Mesothelial cell of epicardium (in vitro differentiated cells): ENCODE data around the gene TLX2. TPM values are rescaled to one million over a fixed set of nuclear protein-coding genes. Genes with fewer than 3 reads are reported as not detected.

Experiments used
- DNase-seq, 2 experiments: peaks; one replicate each; pipeline ENCODE4 v3.0.0; 2021; ENCODE audit warnings: low spot score in 2 of 2; ENCODE audit not compliant: unreplicated experiment in 2 of 2
- H3K27ac Mint-ChIP-seq: 2 replicates; pipeline ENCODE4 v1.8.0; 2021; ENCODE audit warnings: mixed read lengths
- H3K27me3 Mint-ChIP-seq: 2 replicates; pipeline ENCODE4 v1.8.0; 2021; ENCODE audit warnings: low read depth, mixed read lengths
- H3K36me3 Mint-ChIP-seq: 2 replicates; pipeline ENCODE4 v1.8.0; 2021; ENCODE audit warnings: mixed read lengths
- H3K4me1 Mint-ChIP-seq: 2 replicates; pipeline ENCODE4 v1.8.0; 2021; ENCODE audit warnings: mixed read lengths
- H3K4me3 Mint-ChIP-seq: 2 replicates; pipeline ENCODE4 v1.8.0; 2021; ENCODE audit warnings: mild to moderate bottlenecking, moderate library complexity, mixed read lengths
- H3K9me3 Mint-ChIP-seq: 2 replicates; pipeline ENCODE4 v1.8.0; 2021; ENCODE audit warnings: mixed read lengths
- total RNA-seq: library from RNA; stranded (reverse); gene quantifications from 3 replicates; pipeline ENCODE4 v1.2.1, GENCODE V29; 2021
- TF ChIP-seq, protein P1 (sequence below): fragments of 200-600 bp; sonication (generic); IDR thresholded peaks from one replicate; pipeline ENCODE4 v1.5.0; 2021; ENCODE audit warnings: antibody characterized with exemption; ENCODE audit not compliant: unreplicated experiment

TLX2 gene
- total RNA-seq, 1 donor from 2014 or later: not detected

- Mint-ChIP-seq H3K4me1 (peaks cover 14% of the 10 kb centered on the region), H3K9me3 (no peaks in the 10 kb centered on the region)
Observed at GRCh38 chr2:74534411-74534810, 20.2 kb downstream of the TLX2 start.

GRCh38 chr2:74535440-74535965 is 21.3 kb downstream of the TLX2 start:
- peaks cover 13% of the 10 kb centered on the region for H3K4me1 Mint-ChIP-seq
- H3K9me3 Mint-ChIP-seq: no peaks in the 10 kb centered on the region
- no peak overlapping the region for H3K4me3 Mint-ChIP-seq
- DNase-seq: no peak
- no peaks in the 10 kb centered on the region for H3K27me3 Mint-ChIP-seq
- H3K36me3 Mint-ChIP-seq: no peaks in the 10 kb centered on the region
- no peak overlapping the region for H3K27ac Mint-ChIP-seq
- TF ChIP-seq, protein P1, sequence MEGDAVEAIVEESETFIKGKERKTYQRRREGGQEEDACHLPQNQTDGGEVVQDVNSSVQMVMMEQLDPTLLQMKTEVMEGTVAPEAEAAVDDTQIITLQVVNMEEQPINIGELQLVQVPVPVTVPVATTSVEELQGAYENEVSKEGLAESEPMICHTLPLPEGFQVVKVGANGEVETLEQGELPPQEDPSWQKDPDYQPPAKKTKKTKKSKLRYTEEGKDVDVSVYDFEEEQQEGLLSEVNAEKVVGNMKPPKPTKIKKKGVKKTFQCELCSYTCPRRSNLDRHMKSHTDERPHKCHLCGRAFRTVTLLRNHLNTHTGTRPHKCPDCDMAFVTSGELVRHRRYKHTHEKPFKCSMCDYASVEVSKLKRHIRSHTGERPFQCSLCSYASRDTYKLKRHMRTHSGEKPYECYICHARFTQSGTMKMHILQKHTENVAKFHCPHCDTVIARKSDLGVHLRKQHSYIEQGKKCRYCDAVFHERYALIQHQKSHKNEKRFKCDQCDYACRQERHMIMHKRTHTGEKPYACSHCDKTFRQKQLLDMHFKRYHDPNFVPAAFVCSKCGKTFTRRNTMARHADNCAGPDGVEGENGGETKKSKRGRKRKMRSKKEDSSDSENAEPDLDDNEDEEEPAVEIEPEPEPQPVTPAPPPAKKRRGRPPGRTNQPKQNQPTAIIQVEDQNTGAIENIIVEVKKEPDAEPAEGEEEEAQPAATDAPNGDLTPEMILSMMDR: no peak

More at GRCh38 chr2:74534411-74534810, 20.2 kb downstream of the TLX2 start:
- TF ChIP-seq, protein P1: no peak
- no peaks in the 10 kb centered on the region for H3K27me3 Mint-ChIP-seq
- H3K4me3 Mint-ChIP-seq: no peak overlapping the region
- H3K36me3 Mint-ChIP-seq: no peaks in the 10 kb centered on the region
- no peak overlapping the region for H3K27ac Mint-ChIP-seq
- no peak for DNase-seq

GRCh38 chr2:74536166-74536950 is 22.1 kb downstream of the TLX2 start:
- H3K27ac Mint-ChIP-seq: no peak overlapping the region
- TF ChIP-seq, protein P1: no peak
- H3K4me3 Mint-ChIP-seq: no peak overlapping the region
- no peaks in the 10 kb centered on the region for H3K27me3 Mint-ChIP-seq
- no peak for DNase-seq
- peaks cover 6% of the 10 kb centered on the region for H3K4me1 Mint-ChIP-seq
- H3K36me3 Mint-ChIP-seq: no peaks in the 10 kb centered on the region
- no peaks in the 10 kb centered on the region for H3K9me3 Mint-ChIP-seq

GRCh38 chr2:74537140-74537539 is 22.9 kb downstream of the TLX2 start:
- H3K27ac Mint-ChIP-seq: no peak overlapping the region
- TF ChIP-seq, protein P1: no peak
- peaks cover under 1% of the 10 kb centered on the region for H3K36me3 Mint-ChIP-seq
- peaks cover under 1% of the 10 kb centered on the region for H3K4me1 Mint-ChIP-seq
- no peaks in the 10 kb centered on the region for H3K9me3 Mint-ChIP-seq
- DNase-seq: no peak
- no peaks in the 10 kb centered on the region for H3K27me3 Mint-ChIP-seq
- no peak overlapping the region for H3K4me3 Mint-ChIP-seq

- no peaks in the 10 kb centered on the region for H3K4me1 Mint-ChIP-seq
- H3K27me3 Mint-ChIP-seq: no peaks in the 10 kb centered on the region
- TF ChIP-seq, protein P1: no peak
- H3K36me3 Mint-ChIP-seq: peaks cover 3% of the 10 kb centered on the region
- H3K4me3 Mint-ChIP-seq: no peak overlapping the region
- DNase-seq: no peak
- H3K9me3 Mint-ChIP-seq: no peaks in the 10 kb centered on the region
- H3K27ac Mint-ChIP-seq: no peak overlapping the region
Observed at GRCh38 chr2:74538881-74539339, 24.7 kb downstream of the TLX2 start.
